ENCODE data around the gene ZFAND3. TPM values are rescaled to one million over a fixed set of nuclear protein-coding genes. Genes with fewer than 3 reads are reported as not detected.

ZFAND3 gene
- total and polyA plus RNA-seq, 10 of the 15 experiments (the other 5 are each of a cell fraction or from before 2014, with no cell fraction given), result 0.90 to 34.4 (median 16.3) TPM

DNA sequence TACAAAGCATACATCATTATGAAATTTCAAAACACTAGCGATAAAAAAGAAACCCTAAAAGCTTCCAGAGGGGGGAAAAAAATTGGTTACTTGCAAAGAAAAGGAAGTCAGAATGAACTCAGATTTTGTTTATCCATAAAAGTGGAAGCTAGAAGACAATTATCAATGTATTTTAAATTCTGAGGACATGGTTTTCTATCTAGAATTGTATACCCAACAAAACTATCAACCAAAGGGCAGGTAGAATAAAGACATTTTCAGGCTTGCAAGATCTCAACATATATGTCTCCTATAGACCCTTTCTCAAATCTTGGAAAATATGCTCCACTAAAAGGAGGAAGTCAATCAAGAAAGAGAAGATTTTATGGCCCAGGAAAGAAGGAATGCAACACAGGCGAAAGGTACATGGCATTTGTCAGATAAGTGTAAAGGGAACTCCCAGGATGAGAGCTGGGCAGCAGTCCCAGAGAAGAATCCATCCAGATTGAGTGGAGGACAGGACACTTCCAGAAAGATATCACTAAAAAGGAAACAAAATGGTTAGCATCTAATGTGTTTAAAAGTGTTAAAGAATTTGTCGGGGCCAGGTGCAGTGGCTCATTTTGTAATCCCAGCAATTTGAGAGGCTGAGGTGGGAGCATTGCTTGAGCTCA lies 45.4 kb upstream of the ZFAND3 start:
- Histone ChIP-seq H3K79me2 (ENCODE audit: control insufficient read depth, insufficient read depth, low read length) (no peaks in the 10 kb centered on the region), H3K4me3 (no peak overlapping the region), H3K27me3 (replicated peaks in 1 of 2; ENCODE audit: control insufficient read depth in 2 of 2, insufficient read depth in 2 of 2, low read length in 1 of 2) (no peaks in the 10 kb centered on the region), H3K4me2 (ENCODE audit: control insufficient read depth, insufficient read depth) (no peak overlapping the region), H4K20me1 (ENCODE audit: control insufficient read depth, insufficient read depth) (no peaks in the 10 kb centered on the region), H3K9ac (ENCODE audit: control insufficient read depth, insufficient read depth, low read length) (no peak overlapping the region), H2AFZ (ENCODE audit: control insufficient read depth, low read depth, low read length) (no peak overlapping the region), H3K4me1 (ENCODE audit: control insufficient read depth, insufficient read depth, low read length) (peaks cover 19% of the 10 kb centered on the region), H3K9me3 (replicated peaks; ENCODE audit: control insufficient read depth, insufficient read depth, low read length) (no peaks in the 10 kb centered on the region; the same call in 2 of the 3 replicates), H3K27ac (ENCODE audit: control insufficient read depth, insufficient read depth) (no peak overlapping the region), H3K36me3 (ENCODE audit: control insufficient read depth in 2 of 2, insufficient read depth in 2 of 2, low read length in 1 of 2) (no peaks in the 10 kb centered on the region)
- no peak for DNase-seq (ENCODE audit: low read depth, low spot score)
- intact Hi-C loops (cut with micrococcal nuclease; ENCODE audit: unreplicated experiment), result no loop called here
- FAIRE-seq, result no peak
- in situ Hi-C loops (cut with MboI), result no loop called here
- ChIA-PET CTCF (no interaction called here), POLR2A (interaction anchor here (0.6 kb wide), 1 partner anchor 9 kb away, joined by 3 read pairs; no protein-coding TSS in a partner anchor), SMC1A (ENCODE audit: uncharacterized antibody, unreplicated experiment) (interaction anchor here (1.3 kb wide), 1 partner anchor 10 kb away, joined by 3 read pairs; no protein-coding TSS in a partner anchor), RAD21 (ENCODE audit: unreplicated experiment) (no interaction called here)
- BruUV-seq (replicated peaks), result no TSS peak
- ATAC-seq, result no peak
- TF ChIP-seq, protein P1, sequence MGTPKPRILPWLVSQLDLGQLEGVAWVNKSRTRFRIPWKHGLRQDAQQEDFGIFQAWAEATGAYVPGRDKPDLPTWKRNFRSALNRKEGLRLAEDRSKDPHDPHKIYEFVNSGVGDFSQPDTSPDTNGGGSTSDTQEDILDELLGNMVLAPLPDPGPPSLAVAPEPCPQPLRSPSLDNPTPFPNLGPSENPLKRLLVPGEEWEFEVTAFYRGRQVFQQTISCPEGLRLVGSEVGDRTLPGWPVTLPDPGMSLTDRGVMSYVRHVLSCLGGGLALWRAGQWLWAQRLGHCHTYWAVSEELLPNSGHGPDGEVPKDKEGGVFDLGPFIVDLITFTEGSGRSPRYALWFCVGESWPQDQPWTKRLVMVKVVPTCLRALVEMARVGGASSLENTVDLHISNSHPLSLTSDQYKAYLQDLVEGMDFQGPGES (IDR thresholded peaks at IDR 0.05), result no peak
- TF ChIP-seq ZZZ3 (IDR thresholded peaks at IDR 0.05; ENCODE audit: control insufficient read depth, insufficient read length, low read depth), result no peak
- TF ChIP-seq, protein P2, sequence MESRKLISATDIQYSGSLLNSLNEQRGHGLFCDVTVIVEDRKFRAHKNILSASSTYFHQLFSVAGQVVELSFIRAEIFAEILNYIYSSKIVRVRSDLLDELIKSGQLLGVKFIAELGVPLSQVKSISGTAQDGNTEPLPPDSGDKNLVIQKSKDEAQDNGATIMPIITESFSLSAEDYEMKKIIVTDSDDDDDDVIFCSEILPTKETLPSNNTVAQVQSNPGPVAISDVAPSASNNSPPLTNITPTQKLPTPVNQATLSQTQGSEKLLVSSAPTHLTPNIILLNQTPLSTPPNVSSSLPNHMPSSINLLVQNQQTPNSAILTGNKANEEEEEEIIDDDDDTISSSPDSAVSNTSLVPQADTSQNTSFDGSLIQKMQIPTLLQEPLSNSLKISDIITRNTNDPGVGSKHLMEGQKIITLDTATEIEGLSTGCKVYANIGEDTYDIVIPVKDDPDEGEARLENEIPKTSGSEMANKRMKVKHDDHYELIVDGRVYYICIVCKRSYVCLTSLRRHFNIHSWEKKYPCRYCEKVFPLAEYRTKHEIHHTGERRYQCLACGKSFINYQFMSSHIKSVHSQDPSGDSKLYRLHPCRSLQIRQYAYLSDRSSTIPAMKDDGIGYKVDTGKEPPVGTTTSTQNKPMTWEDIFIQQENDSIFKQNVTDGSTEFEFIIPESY (IDR thresholded peaks at IDR 0.05), result no peak
- TF ChIP-seq RAD51 (IDR thresholded peaks at IDR 0.05), result no peak
- TF ChIP-seq TAF1 (IDR thresholded peaks at IDR 0.05; ENCODE audit: borderline replicate concordance, low read depth, low read length), result no peak
- TF ChIP-seq, protein P3, sequence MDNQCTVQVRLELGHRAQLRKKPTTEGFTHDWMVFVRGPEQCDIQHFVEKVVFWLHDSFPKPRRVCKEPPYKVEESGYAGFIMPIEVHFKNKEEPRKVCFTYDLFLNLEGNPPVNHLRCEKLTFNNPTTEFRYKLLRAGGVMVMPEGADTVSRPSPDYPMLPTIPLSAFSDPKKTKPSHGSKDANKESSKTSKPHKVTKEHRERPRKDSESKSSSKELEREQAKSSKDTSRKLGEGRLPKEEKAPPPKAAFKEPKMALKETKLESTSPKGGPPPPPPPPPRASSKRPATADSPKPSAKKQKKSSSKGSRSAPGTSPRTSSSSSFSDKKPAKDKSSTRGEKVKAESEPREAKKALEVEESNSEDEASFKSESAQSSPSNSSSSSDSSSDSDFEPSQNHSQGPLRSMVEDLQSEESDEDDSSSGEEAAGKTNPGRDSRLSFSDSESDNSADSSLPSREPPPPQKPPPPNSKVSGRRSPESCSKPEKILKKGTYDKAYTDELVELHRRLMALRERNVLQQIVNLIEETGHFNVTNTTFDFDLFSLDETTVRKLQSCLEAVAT (IDR thresholded peaks at IDR 0.05), result no peak
- no peak for TF ChIP-seq LARP7 (IDR thresholded peaks at IDR 0.05)
- TF ChIP-seq SREBF2 (IDR thresholded peaks at IDR 0.05; ENCODE audit: low read length), result no peak
- TF ChIP-seq FOXM1 (IDR thresholded peaks at IDR 0.05; ENCODE audit: low read depth, low read length), result no peak
- TF ChIP-seq RELA (IDR thresholded peaks at IDR 0.05; ENCODE audit: borderline replicate concordance, partially characterized antibody), result no peak
- no peak for TF ChIP-seq RBBP5 (conservative IDR thresholded peaks at IDR 0.05)
- TF ChIP-seq, protein P4, sequence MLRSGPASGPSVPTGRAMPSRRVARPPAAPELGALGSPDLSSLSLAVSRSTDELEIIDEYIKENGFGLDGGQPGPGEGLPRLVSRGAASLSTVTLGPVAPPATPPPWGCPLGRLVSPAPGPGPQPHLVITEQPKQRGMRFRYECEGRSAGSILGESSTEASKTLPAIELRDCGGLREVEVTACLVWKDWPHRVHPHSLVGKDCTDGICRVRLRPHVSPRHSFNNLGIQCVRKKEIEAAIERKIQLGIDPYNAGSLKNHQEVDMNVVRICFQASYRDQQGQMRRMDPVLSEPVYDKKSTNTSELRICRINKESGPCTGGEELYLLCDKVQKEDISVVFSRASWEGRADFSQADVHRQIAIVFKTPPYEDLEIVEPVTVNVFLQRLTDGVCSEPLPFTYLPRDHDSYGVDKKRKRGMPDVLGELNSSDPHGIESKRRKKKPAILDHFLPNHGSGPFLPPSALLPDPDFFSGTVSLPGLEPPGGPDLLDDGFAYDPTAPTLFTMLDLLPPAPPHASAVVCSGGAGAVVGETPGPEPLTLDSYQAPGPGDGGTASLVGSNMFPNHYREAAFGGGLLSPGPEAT (IDR thresholded peaks at IDR 0.05; ENCODE audit: low read depth), result no peak
- 98% methylated on average over 3 of the region's 3 CpGs for WGBS (ENCODE audit: insufficient coverage, insufficient replicate concordance, low lambda C conversion rate, missing lambda C conversion rate)
